Trophoblast cell (in vitro differentiated cells and primary cell): ENCODE data around the gene SH3BP4.
A peak's percentile ranks its signal among the peaks of the same experiment; 100 is the strongest.

Experiments
- DNase-seq, 2 donors: peaks; one replicate each; pipeline ENCODE4 v3.0.0-alpha.2; 2016
- H2AFZ ChIP-seq: 2 replicates; pipeline ENCODE4 v1.6.1; 2013; ENCODE audit warnings: low read length, moderate library complexity, mild to moderate bottlenecking; ENCODE audit not compliant: insufficient read depth, poor library complexity
- H2AK5ac ChIP-seq: 2 replicates; pipeline ENCODE4 v1.6.1; 2013; ENCODE audit warnings: mild to moderate bottlenecking, low read length
- H2BK120ac ChIP-seq: 2 replicates; pipeline ENCODE4 v1.6.1; 2013; ENCODE audit warnings: low read length, mild to moderate bottlenecking, moderate library complexity; ENCODE audit not compliant: insufficient read depth, poor library complexity
- H2BK12ac ChIP-seq: 2 replicates; pipeline ENCODE4 v1.6.1; 2013; ENCODE audit warnings: mild to moderate bottlenecking, low read length, moderate library complexity
- H2BK5ac ChIP-seq: 2 replicates; pipeline ENCODE4 v1.6.1; 2013; ENCODE audit warnings: low read length, low read depth, moderate library complexity, mild to moderate bottlenecking; ENCODE audit not compliant: poor library complexity
- H3K14ac ChIP-seq: 2 replicates; pipeline ENCODE4 v1.6.1; 2013; ENCODE audit warnings: mild to moderate bottlenecking, low read length
- H3K18ac ChIP-seq: 2 replicates; pipeline ENCODE4 v1.6.1; 2013; ENCODE audit warnings: mild to moderate bottlenecking, low read length
- H3K23ac ChIP-seq: 2 replicates; pipeline ENCODE4 v1.6.1; 2013; ENCODE audit warnings: low read length
- H3K27ac ChIP-seq: 2 replicates; pipeline ENCODE4 v1.5.1; 2013; ENCODE audit warnings: low read depth, mild to moderate bottlenecking, inconsistent platforms, low read length, moderate library complexity
- H3K27me3 ChIP-seq: 2 replicates; pipeline ENCODE4 v1.6.1; 2013; ENCODE audit warnings: inconsistent platforms, mild to moderate bottlenecking, low read length, moderate library complexity; ENCODE audit not compliant: insufficient read depth
- H3K36me3 ChIP-seq, 2 experiments: 1 replicate in 1 of 2; 2 replicates in 1 of 2; pipeline ENCODE4 v1.6.1; 2013; ENCODE audit warnings: low read length in 2 of 2, mild to moderate bottlenecking in 2 of 2, moderate library complexity in 1 of 2; ENCODE audit not compliant: insufficient read depth in 2 of 2, control insufficient read depth in 1 of 2
- H3K4ac ChIP-seq: 2 replicates; pipeline ENCODE4 v1.6.1; 2013; ENCODE audit warnings: low read depth, mild to moderate bottlenecking, low read length, moderate library complexity
- H3K4me1 ChIP-seq, 2 experiments: 1 replicate in 1 of 2; 2 replicates in 1 of 2; pipeline ENCODE4 v1.6.1; 2013; ENCODE audit warnings: low read length in 2 of 2, mild to moderate bottlenecking in 2 of 2, moderate library complexity in 1 of 2; ENCODE audit not compliant: insufficient read depth in 2 of 2, control insufficient read depth in 1 of 2
- H3K4me2 ChIP-seq: 2 replicates; pipeline ENCODE4 v1.6.1; 2013; ENCODE audit warnings: inconsistent platforms, mild to moderate bottlenecking, low read length, moderate library complexity
- H3K4me3 ChIP-seq: 2 replicates; pipeline ENCODE4 v1.5.1; 2013; ENCODE audit warnings: mild to moderate bottlenecking, low read depth, low read length, inconsistent platforms
- H3K79me1 ChIP-seq: one replicate; pipeline ENCODE4 v1.6.1; 2013; ENCODE audit warnings: low read length
- H3K79me2 ChIP-seq: 2 replicates; pipeline ENCODE4 v1.6.1; 2013; ENCODE audit warnings: low read length, mild to moderate bottlenecking; ENCODE audit not compliant: control insufficient read depth, insufficient read depth, poor library complexity
- H3K9ac ChIP-seq: 2 replicates; pipeline ENCODE4 v1.6.1; 2013; ENCODE audit warnings: mild to moderate bottlenecking, low read length
- H3K9me3 ChIP-seq: 2 replicates; pipeline ENCODE4 v1.6.1; 2013; ENCODE audit warnings: low read depth, mild to moderate bottlenecking, control low read depth, inconsistent platforms, low read length; ENCODE audit not compliant: insufficient read depth
- H4K12ac ChIP-seq: 2 replicates; pipeline ENCODE4 v1.6.1; 2013; ENCODE audit warnings: low read depth, mild to moderate bottlenecking, low read length, moderate library complexity
- H4K8ac ChIP-seq: 2 replicates; pipeline ENCODE4 v1.6.1; 2013; ENCODE audit warnings: low read depth, mild to moderate bottlenecking, low read length, moderate library complexity
- H4K91ac ChIP-seq: one replicate; pipeline ENCODE4 v1.6.1; 2013; ENCODE audit warnings: low read depth, mild to moderate bottlenecking, low read length, moderate library complexity
- WGBS: extraction: QIAGEN DNeasy Blood & Tissue Kit; methylation state at CpG from one replicate; pipeline ENCODE4 v1.1.7; 2013; ENCODE audit warnings: missing lambda C conversion rate; ENCODE audit not compliant: insufficient read length, insufficient coverage; ENCODE audit errors: extremely low coverage; 5-methylcytosine and 5-hydroxymethylcytosine counted together

SH3BP4 gene

DNA sequence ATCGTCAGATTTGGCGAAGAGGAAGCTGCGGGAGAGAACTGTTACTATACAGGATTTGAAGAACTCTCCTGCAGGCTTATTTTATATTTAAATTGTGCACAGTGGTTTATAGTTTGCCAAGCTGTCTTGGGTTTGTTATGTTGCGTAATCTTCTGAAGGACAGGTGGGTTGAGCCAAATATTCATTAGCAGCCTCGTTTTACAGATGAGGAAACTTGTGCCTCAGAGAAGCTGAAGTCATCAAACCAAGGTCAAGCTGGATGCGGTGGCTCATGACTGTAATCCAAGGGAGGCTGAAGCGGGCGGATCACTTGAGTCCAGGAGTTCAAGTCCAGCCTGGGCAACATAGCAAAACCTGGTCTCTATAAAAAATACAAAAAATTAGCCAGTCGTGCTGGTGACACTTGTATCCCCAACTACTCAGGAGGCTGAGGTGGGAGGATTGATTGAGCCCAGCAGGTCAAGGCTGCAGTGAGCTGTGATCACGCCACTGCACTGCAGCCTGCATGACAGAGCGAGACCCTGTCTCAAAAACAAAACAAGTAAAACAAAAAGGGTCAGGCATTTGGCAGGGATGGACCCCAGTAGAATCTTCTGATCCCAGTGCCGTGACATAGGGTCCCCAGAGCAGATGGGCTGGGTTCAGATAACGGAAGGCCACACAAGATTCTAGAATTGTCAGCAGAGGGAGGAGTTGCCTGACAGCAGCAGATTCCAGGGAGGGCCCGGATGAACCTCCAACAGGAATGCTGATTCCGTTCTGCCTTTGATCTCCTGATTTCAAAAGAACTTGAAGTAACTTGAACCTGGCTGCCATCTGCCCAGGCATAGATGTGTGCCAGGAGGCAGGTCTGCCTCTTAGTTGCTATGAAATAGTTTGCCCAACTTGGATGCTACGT, 50.6 kb downstream of the SH3BP4 start:
- Histone ChIP-seq H3K14ac (no peak overlapping the region), H4K91ac (no peak overlapping the region), H2BK12ac (no peak overlapping the region), H3K4me2 (no peak overlapping the region), H3K4me3 (no peak overlapping the region), H3K36me3 (peaks cover 2 to 5% of the 10 kb centered on the region in 2 experiments), H2BK5ac (no peak overlapping the region), H3K9ac (no peak overlapping the region), H3K79me1 (peaks cover under 1% of the 10 kb centered on the region), H3K27ac (no peak overlapping the region), H3K4ac (no peak overlapping the region), H2AK5ac (no peak overlapping the region), H2BK120ac (no peak overlapping the region), H2AFZ (no peak overlapping the region), H3K18ac (no peak overlapping the region), H3K9me3 (no peaks in the 10 kb centered on the region), H3K4me1 (peaks cover 32 to 47% of the 10 kb centered on the region in 2 experiments), H4K12ac (no peak overlapping the region), H3K23ac (no peak overlapping the region), H4K8ac (no peak overlapping the region), H3K79me2 (peaks cover 9% of the 10 kb centered on the region), H3K27me3 (no peaks in the 10 kb centered on the region)
- peak in 1 of 2 donors; percentile 38 for DNase-seq
- WGBS: no CpG with 5 or more reads among the region's 16 CpGs

DNA sequence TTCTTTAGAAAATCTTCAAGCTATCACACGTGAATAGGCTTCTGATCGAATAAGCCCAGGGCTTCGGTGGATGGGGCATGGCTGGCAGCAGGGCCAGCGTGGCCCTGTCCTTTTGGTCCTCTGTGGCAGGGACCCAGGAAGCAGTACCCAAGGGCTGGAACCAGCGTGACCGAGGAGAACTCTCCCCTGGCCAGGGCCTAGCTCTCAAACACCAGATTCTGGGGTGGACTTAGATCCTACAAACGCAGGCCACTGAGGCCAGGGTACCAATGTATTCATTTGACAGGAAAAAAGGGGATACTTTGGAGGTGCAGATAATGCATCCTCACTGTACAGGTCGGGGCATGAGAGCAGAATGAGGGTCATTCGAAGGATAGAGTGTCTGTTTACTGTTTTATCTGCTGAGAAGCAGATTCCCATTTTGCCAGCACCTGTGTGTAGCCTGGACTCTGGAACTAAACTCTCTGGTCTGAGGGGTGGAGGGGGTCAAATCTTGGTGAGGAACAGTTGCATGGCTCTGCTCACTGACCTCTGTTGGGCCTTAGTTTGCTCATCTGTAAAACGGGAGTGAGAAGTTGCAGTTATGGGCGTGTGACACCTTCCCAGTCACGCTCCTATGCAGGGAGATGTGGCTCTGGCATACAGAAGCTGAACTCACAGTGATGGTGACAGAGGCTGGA, 51.4 kb downstream of the SH3BP4 start:
- no peak overlapping the region for H4K8ac ChIP-seq
- no peak overlapping the region for H3K23ac ChIP-seq
- H2BK120ac ChIP-seq: no peak overlapping the region
- no peak overlapping the region for H2BK5ac ChIP-seq
- H3K4ac ChIP-seq: peak overlapping the region; percentile 0
- H3K27me3 ChIP-seq: no peaks in the 10 kb centered on the region
- H2BK12ac ChIP-seq: no peak overlapping the region
- no peak overlapping the region for H2AK5ac ChIP-seq
- H3K4me3 ChIP-seq: no peak overlapping the region
- no peak overlapping the region for H4K91ac ChIP-seq
- DNase-seq: no peak
- H3K36me3 ChIP-seq: peaks cover 2 to 4% of the 10 kb centered on the region in 2 experiments
- no peak overlapping the region for H2AFZ ChIP-seq
- no peak overlapping the region for H3K27ac ChIP-seq
- H3K14ac ChIP-seq: no peak overlapping the region
- no peaks in the 10 kb centered on the region for H3K9me3 ChIP-seq
- no peak overlapping the region for H4K12ac ChIP-seq
- H3K4me1 ChIP-seq: peaks cover 38 to 52% of the 10 kb centered on the region in 2 experiments
- H3K18ac ChIP-seq: no peak overlapping the region
- H3K79me1 ChIP-seq: peaks cover 6% of the 10 kb centered on the region
- no CpG with 5 or more reads among the region's 12 CpGs for WGBS
- no peak overlapping the region for H3K4me2 ChIP-seq
- peaks cover 15% of the 10 kb centered on the region for H3K79me2 ChIP-seq
- H3K9ac ChIP-seq: no peak overlapping the region

DNA sequence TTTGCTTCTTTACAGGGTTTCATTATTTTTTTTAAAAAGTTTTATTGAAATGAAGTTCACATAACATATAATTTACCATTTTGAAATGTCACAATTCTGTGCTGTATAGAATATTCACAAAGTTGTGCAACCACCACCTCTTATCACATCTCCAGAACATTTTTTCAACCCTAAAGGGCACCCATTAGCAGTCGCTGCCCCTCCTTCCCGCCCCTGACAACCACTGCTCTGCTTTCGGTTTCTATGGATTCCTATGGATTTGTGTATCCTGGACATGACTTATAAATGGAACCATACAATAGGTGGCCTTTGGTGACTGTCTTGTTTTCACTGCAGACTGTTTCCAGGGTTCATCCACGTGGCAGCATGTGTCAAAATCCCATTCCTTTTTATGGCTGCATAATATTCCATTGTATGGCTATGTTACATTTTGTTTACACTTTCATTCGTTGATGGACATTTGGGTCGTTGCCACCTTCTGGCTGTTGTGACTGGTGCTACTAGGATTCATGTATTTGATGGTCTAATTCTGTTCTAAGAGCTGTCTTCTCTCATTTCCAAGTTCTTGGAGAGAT, 52.6 kb downstream of the SH3BP4 start:
- no peak overlapping the region for H4K8ac ChIP-seq
- H3K4me1 ChIP-seq: peaks cover 41 to 55% of the 10 kb centered on the region in 2 experiments
- no peak overlapping the region for H3K4ac ChIP-seq
- no peaks in the 10 kb centered on the region for H3K9me3 ChIP-seq
- peaks cover 6% of the 10 kb centered on the region for H3K79me1 ChIP-seq
- H3K4me2 ChIP-seq: no peak overlapping the region
- H2BK12ac ChIP-seq: no peak overlapping the region
- H3K18ac ChIP-seq: no peak overlapping the region
- H3K23ac ChIP-seq: no peak overlapping the region
- no peak overlapping the region for H2AFZ ChIP-seq
- WGBS: no CpG with 5 or more reads among the region's 6 CpGs
- no peak overlapping the region for H2AK5ac ChIP-seq
- H2BK120ac ChIP-seq: no peak overlapping the region
- peak in 1 of 2 donors; percentile 49 for DNase-seq
- peaks cover 5 to 6% of the 10 kb centered on the region in 2 experiments for H3K36me3 ChIP-seq
- no peak overlapping the region for H3K14ac ChIP-seq
- H3K79me2 ChIP-seq: peaks cover 17% of the 10 kb centered on the region
- no peak overlapping the region for H4K91ac ChIP-seq
- H3K4me3 ChIP-seq: no peak overlapping the region
- H3K9ac ChIP-seq: no peak overlapping the region
- no peaks in the 10 kb centered on the region for H3K27me3 ChIP-seq
- no peak overlapping the region for H4K12ac ChIP-seq
- H3K27ac ChIP-seq: no peak overlapping the region
- H2BK5ac ChIP-seq: no peak overlapping the region

DNA sequence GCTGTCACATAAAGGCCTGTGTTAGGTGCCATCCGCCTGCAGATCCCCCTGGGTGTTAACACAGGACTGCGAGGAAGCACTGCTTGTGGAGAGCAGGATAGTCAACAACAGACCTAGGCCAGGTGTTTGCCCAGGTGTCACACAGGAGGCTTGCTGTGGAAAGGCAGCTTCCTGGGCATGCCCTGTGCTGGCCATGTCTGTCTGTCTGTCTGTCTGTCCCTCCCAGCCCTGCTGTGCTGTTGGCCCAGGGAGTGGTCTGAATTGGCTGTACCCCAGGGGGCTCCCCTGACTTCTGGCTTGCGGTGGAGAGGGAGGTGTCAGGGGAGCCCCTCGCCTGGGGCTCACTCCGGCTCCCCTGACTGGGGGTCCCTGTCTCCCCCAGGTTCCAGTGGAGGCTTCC, 53.2 kb downstream of the SH3BP4 start:
- H3K4me3 ChIP-seq: no peak overlapping the region
- no peak overlapping the region for H3K4me2 ChIP-seq
- WGBS: no CpG with 5 or more reads among the region's 5 CpGs
- no peak overlapping the region for H2AFZ ChIP-seq
- H2BK5ac ChIP-seq: no peak overlapping the region
- no peak overlapping the region for H3K23ac ChIP-seq
- peaks cover 5 to 9% of the 10 kb centered on the region in 2 experiments for H3K36me3 ChIP-seq
- no peak overlapping the region for H2BK12ac ChIP-seq
- H4K12ac ChIP-seq: no peak overlapping the region
- H3K27me3 ChIP-seq: no peaks in the 10 kb centered on the region
- no peak overlapping the region for H4K91ac ChIP-seq
- no peak overlapping the region for H3K14ac ChIP-seq
- no peak overlapping the region for H2BK120ac ChIP-seq
- no peak overlapping the region for H3K9ac ChIP-seq
- H4K8ac ChIP-seq: no peak overlapping the region
- H3K27ac ChIP-seq: no peak overlapping the region
- no peaks in the 10 kb centered on the region for H3K9me3 ChIP-seq
- no peak for DNase-seq
- peaks cover 6% of the 10 kb centered on the region for H3K79me1 ChIP-seq
- H3K4ac ChIP-seq: peak overlapping the region; percentile 18
- H3K4me1 ChIP-seq: peaks cover 38 to 52% of the 10 kb centered on the region in 2 experiments
- no peak overlapping the region for H2AK5ac ChIP-seq
- H3K79me2 ChIP-seq: peaks cover 17% of the 10 kb centered on the region
- H3K18ac ChIP-seq: peak overlapping the region; percentile 10
